K562 (cell line): ENCODE measurements around the gene PSMD13. TPM values are rescaled to one million over a fixed set of nuclear protein-coding genes. Genes with fewer than 3 reads are reported as not detected.

Experiments used
- BMI1 ChIP-seq: fragments of 150-350 bp; IDR thresholded peaks from 2 replicates; pipeline ENCODE4 v1.6.1; 2014; ENCODE audit warnings: low read length
- BRF1 ChIP-seq: IDR thresholded peaks from 3 replicates; pipeline ENCODE4 v1.6.1; 2011; ENCODE audit warnings: borderline replicate concordance, mild to moderate bottlenecking; ENCODE audit not compliant: insufficient read length; ENCODE audit errors: extremely low read depth
- CHAMP1 ChIP-seq: fragments of 450-650 bp; IDR thresholded peaks from 2 replicates; pipeline ENCODE4 v1.6.1; 2016; ENCODE audit warnings: mild to moderate bottlenecking
- HDGF ChIP-seq: fragments of 450-650 bp; IDR thresholded peaks from 2 replicates; pipeline ENCODE4 v1.6.1; 2016
- KLF1 ChIP-seq: fragments of 450-650 bp; IDR thresholded peaks from 2 replicates; pipeline ENCODE4 v1.6.1; 2016; ENCODE audit warnings: missing genetic modification characterization, missing compliant biosample characterization
- NFATC3 ChIP-seq: fragments of 450-650 bp; IDR thresholded peaks from 2 replicates; pipeline ENCODE4 v1.6.1; 2017; ENCODE audit warnings: mild to moderate bottlenecking
- PTRF ChIP-seq: fragments of 450-650 bp; IDR thresholded peaks from 2 replicates; pipeline ENCODE4 v1.6.1; 2016; ENCODE audit warnings: mild to moderate bottlenecking, missing genetic modification characterization, missing compliant biosample characterization
- ZBTB40 ChIP-seq, 2 experiments: fragments of 450-650 bp in 1 of 2; sonication (generic) in 1 of 2; formaldehyde crosslinking in 1 of 2; IDR thresholded peaks; 2 replicates each; pipeline versions ENCODE4 v1.7.1 to v1.9.0; 2016 to 2022; ENCODE audit warnings: inconsistent platforms in 1 of 2, mild to moderate bottlenecking in 1 of 2, missing genetic modification reagents in 1 of 2
- ZFP36 ChIP-seq: fragments of 150-350 bp; IDR thresholded peaks from 2 replicates; pipeline ENCODE4 v1.6.1; 2018; ENCODE audit warnings: low read length, low read depth; ENCODE audit not compliant: partially characterized antibody
- polyA plus RNA-seq, 8 experiments: library from polyadenylated mRNA; depleted of rRNA in 4 of 8; stranded (reverse) in 5 of 8; unstranded in 3 of 8; fragments of >200 nt; fragmentation: Nextera tagmentation in 2 of 8; fragmentation: Illumina TruSeq in 1 of 8; extraction: Ambion mirVana in 2 of 8; extraction: Trizol in 1 of 8; gene quantifications; 2 replicates each; pipeline versions ENCODE4 v1.2.1 to v1.2.3, GENCODE V29; 2011 to 2014; ENCODE audit warnings: inconsistent platforms in 1 of 8, missing spikeins in 1 of 8
- total RNA-seq, 7 experiments: library from RNA; depleted of rRNA in 6 of 7; stranded (reverse); fragments of >200 nt in 6 of 7; fragmentation: Illumina TruSeq in 2 of 7; extraction: Trizol in 2 of 7; gene quantifications; 2 replicates each; pipeline versions ENCODE4 v1.2.1 to v1.2.3, GENCODE V29; 2011 to 2021; ENCODE audit warnings: low replicate concordance in 1 of 7

PSMD13 gene
- total and polyA plus RNA-seq, 9 of the 15 experiments (the other 6 are each of a cell fraction or from before 2014, with no cell fraction given), result 185 to 383 (median 267) TPM

- no peak for TF ChIP-seq CHAMP1
- TF ChIP-seq NFATC3, result no peak
- TF ChIP-seq KLF1 (tag), result 0 out of 2 replicates have a peak, but pooled peaks have one; percentile 66
- TF ChIP-seq ZBTB40 (IDR thresholded peaks at IDR 0.05), result peak; percentile 95
- no peak for TF ChIP-seq ZBTB40 (CRISPR knock-in tag; IDR thresholded peaks at IDR 0.05)
- TF ChIP-seq PTRF (tag), result no peak
- TF ChIP-seq BMI1, result no peak
- no peak for TF ChIP-seq BRF1
- no peak for TF ChIP-seq HDGF
- TF ChIP-seq ZFP36, result no peak
Observed at GRCh38 chr11:236774-237767, at the start of gene PSMD13 (continued).
